K562 (cell line): ENCODE results near the gene GET4. TPM values are rescaled to one million over a fixed set of nuclear protein-coding genes. Genes with fewer than 3 reads are reported as not detected.
"Not testable (repeated sequence)": the region's sequence is repeated elsewhere in the genome, so short reads cannot be mapped to it uniquely, and the experiment has no call there.

ENCODE experiments used
- ATAC-seq: fragments of 200-7000 bp; cut with Tn5 transposase; 3 replicates; pipeline ENCODE4 v1.9.1; 2020; ENCODE audit warnings: moderate library complexity
- BruUV-seq: library from RNA; stranded (reverse); fragments of 400-500 nt; replicated peaks from 2 replicates; lab custom pipeline; 2021; lab: Mats Ljungman, UMichigan
- CTCF ChIA-PET: fragments of 300-600 bp; formaldehyde crosslinking; extraction: SDS; loops from one replicate; lab custom pipeline; 2021; ENCODE audit warnings: low intra/inter-chr PET ratio; lab: Yijun Ruan, JAX
- POLR2A ChIA-PET: fragments of 300-600, 350-650 bp; sonication (Branson Sonifier 250); formaldehyde crosslinking; extraction: SDS; loops from one replicate; lab custom pipeline; 2021; ENCODE audit warnings: antibody characterized with exemption, inconsistent platforms; lab: Yijun Ruan, JAX
- DNase-seq, 4 experiments: peaks; one replicate each; pipeline versions ENCODE4 v3.0.0 to v3.0.0-alpha.2; 2011 to 2018; ENCODE audit warnings: low spot score in 3 of 4, mixed read lengths in 3 of 4; ENCODE audit errors: extremely low read depth in 1 of 4
- FAIRE-seq: peaks from 2 replicates; lab custom pipeline; 2011; peaks lifted over from hg19 to GRCh38; lab: Jason Lieb, UNC
- H2AFZ ChIP-seq: 2 replicates; pipeline ENCODE4 v1.6.0; 2011; ENCODE audit warnings: low read depth, low read length, control low read depth, inconsistent platforms
- H3K27ac ChIP-seq: fragments of 200-600 bp; 3 replicates; pipeline ENCODE4 v1.8.0; 2011; ENCODE audit warnings: low read depth, mild to moderate bottlenecking, control low read depth, inconsistent platforms, low read length, moderate library complexity, mixed read lengths; ENCODE audit errors: extremely low read depth
- H3K27me3 ChIP-seq, 2 experiments: fragments of 300-600 bp in 1 of 2; 2 replicates in 1 of 2; 3 replicates in 1 of 2; pipeline versions ENCODE4 v1.6.0 to v1.8.0; 2011; ENCODE audit warnings: inconsistent platforms in 2 of 2, low read length in 2 of 2, mild to moderate bottlenecking in 1 of 2, mixed read lengths in 1 of 2, moderate library complexity in 1 of 2; ENCODE audit not compliant: control insufficient read depth in 2 of 2, insufficient read depth in 2 of 2
- H3K36me3 ChIP-seq: fragments of 300-600 bp; 3 replicates; pipeline ENCODE4 v1.8.0; 2011; ENCODE audit warnings: mild to moderate bottlenecking, low read length, inconsistent platforms; ENCODE audit not compliant: control insufficient read depth, insufficient read depth
- H3K4me1 ChIP-seq, 2 experiments: fragments of 200-600 bp in 1 of 2; replicated peaks in 1 of 2; 2 replicates in 1 of 2; 3 replicates in 1 of 2; pipeline versions ENCODE4 v1.5.1 to v1.8.0; 2011; ENCODE audit warnings: inconsistent platforms in 2 of 2, low read length in 2 of 2, mild to moderate bottlenecking in 1 of 2, mixed read lengths in 1 of 2, moderate library complexity in 1 of 2; ENCODE audit not compliant: control insufficient read depth in 2 of 2, insufficient read depth in 2 of 2
- H3K4me2 ChIP-seq: 2 replicates; pipeline ENCODE4 v1.6.1; 2011; ENCODE audit warnings: low read length, control low read depth, inconsistent platforms, mixed read lengths; ENCODE audit not compliant: insufficient read depth
- H3K4me3 ChIP-seq: fragments of 200-600 bp; sonication (generic), shearing (Covaris generic); 2 replicates; pipeline ENCODE4 v1.5.1; 2016; ENCODE audit warnings: control low read depth, inconsistent platforms
- H3K79me2 ChIP-seq: fragments of 200-600 bp; 3 replicates; pipeline ENCODE4 v1.8.0; 2011; ENCODE audit warnings: low read length, inconsistent platforms; ENCODE audit not compliant: control insufficient read depth, insufficient read depth
- H3K9ac ChIP-seq, 2 experiments: 2 replicates each; pipeline versions ENCODE4 v1.6.0 to v1.6.1; 2011; ENCODE audit warnings: low read depth in 2 of 2, low read length in 2 of 2, control low read depth in 1 of 2, inconsistent platforms in 1 of 2, mild to moderate bottlenecking in 1 of 2, mixed read lengths in 1 of 2; ENCODE audit not compliant: insufficient read depth in 1 of 2
- H3K9me1 ChIP-seq: one replicate; pipeline ENCODE4 v1.6.0; 2011; ENCODE audit warnings: inconsistent platforms, mild to moderate bottlenecking, low read length, moderate library complexity; ENCODE audit not compliant: control insufficient read depth, insufficient read depth
- H3K9me3 ChIP-seq: replicated peaks from 2 replicates; pipeline ENCODE4 v1.5.1; 2011; ENCODE audit warnings: low read depth, low read length, inconsistent platforms; ENCODE audit not compliant: control insufficient read depth, insufficient read depth
- H4K20me1 ChIP-seq: replicated peaks from 2 replicates; pipeline ENCODE4 v1.6.1; 2011; ENCODE audit warnings: low read length, inconsistent platforms, mixed read lengths; ENCODE audit not compliant: control insufficient read depth, insufficient read depth
- SOX6 ChIP-seq: fragments of 450-650 bp; IDR thresholded peaks from 2 replicates; pipeline ENCODE4 v1.6.1; 2014; ENCODE audit warnings: mild to moderate bottlenecking
- ZBTB7A ChIP-seq: IDR thresholded peaks from 2 replicates; pipeline ENCODE4 v1.6.1; 2011; ENCODE audit warnings: low read depth, mild to moderate bottlenecking, low read length, moderate library complexity, borderline replicate concordance; ENCODE audit not compliant: control insufficient read depth
- ZNF184 ChIP-seq: sonication (generic); formaldehyde crosslinking; IDR thresholded peaks from 2 replicates; pipeline ENCODE4 v1.5.0; 2020; ENCODE audit warnings: missing genetic modification reagents
- WGBS: fragments of 100-300 bp; shearing (Covaris generic); methylation state at CpG from one replicate; pipeline ENCODE4 v1.1.6; 2016; ENCODE audit warnings: low coverage, mixed read lengths; ENCODE audit not compliant: insufficient coverage; ENCODE audit errors: missing lambda C conversion rate; 5-methylcytosine and 5-hydroxymethylcytosine counted together
- in situ Hi-C: fragments of 300-500 bp; cut with MboI; formaldehyde crosslinking; loops from 4 replicates; pipeline ENCODE4 v1.15.0; 2018; ENCODE audit warnings: inconsistent platforms, mixed read lengths
- intact Hi-C: fragments of 100-400 bp; cut with micrococcal nuclease; formaldehyde crosslinking; loops from 2 replicates; pipeline ENCODE4 v1.14.2; 2022
- polyA plus RNA-seq, 8 experiments: library from polyadenylated mRNA; depleted of rRNA in 4 of 8; stranded (reverse) in 5 of 8; unstranded in 3 of 8; fragments of >200 nt; fragmentation: Nextera tagmentation in 2 of 8; fragmentation: Illumina TruSeq in 1 of 8; extraction: Ambion mirVana in 2 of 8; extraction: Trizol in 1 of 8; gene quantifications; 2 replicates each; pipeline versions ENCODE4 v1.2.1 to v1.2.3, GENCODE V29; 2011 to 2014; ENCODE audit warnings: inconsistent platforms in 1 of 8, missing spikeins in 1 of 8
- total RNA-seq, 7 experiments: library from RNA; depleted of rRNA in 6 of 7; stranded (reverse); fragments of >200 nt in 6 of 7; fragmentation: Illumina TruSeq in 2 of 7; extraction: Trizol in 2 of 7; gene quantifications; 2 replicates each; pipeline versions ENCODE4 v1.2.1 to v1.2.3, GENCODE V29; 2011 to 2021; ENCODE audit warnings: low replicate concordance in 1 of 7

GET4 gene
- total and polyA plus RNA-seq, 9 of the 15 experiments (the other 6 are each of a cell fraction or from before 2014, with no cell fraction given): 0.99 to 122 (median 40.4) TPM

- TF ChIP-seq ZNF184 (CRISPR knock-in tag) (no peak), ZBTB7A (peak; percentile 77), SOX6 (no peak)
These were observed 47.0 kb downstream of the GET4 start (continued) for GRCh38 chr7:923108-924041.

- CTCF ChIA-PET, H3K4me3 ChIP-seq, BruUV-seq, POLR2A ChIA-PET, H3K36me3 ChIP-seq, H3K27ac ChIP-seq, ATAC-seq, DNase-seq, intact Hi-C loops, H3K9me1 ChIP-seq, H3K9me3 ChIP-seq, H3K79me2 ChIP-seq, H3K4me2 ChIP-seq, H3K9ac ChIP-seq, FAIRE-seq, in situ Hi-C loops, H2AFZ ChIP-seq, H4K20me1 ChIP-seq: not testable (repeated sequence)
- Histone ChIP-seq H3K4me1 (peaks cover 10 to 66% of the 10 kb centered on the region in 2 experiments), H3K27me3 (peaks cover 0 to 18% of the 10 kb centered on the region in 2 experiments; a peak in 2 of 5 replicates)
- no CpG with 5 or more reads among the region's 25 CpGs for WGBS
These were observed 47.7 kb downstream of the GET4 start for GRCh38 chr7:924042-924441.
